Measurements from ENCODE around the gene JPT1.
"Not testable (repeated sequence)": the region's sequence is repeated elsewhere in the genome, so short reads cannot be mapped to it uniquely, and the experiment has no call there.

JPT1 gene

GRCh38 chr17:75181110-75181509 is 26.8 kb upstream of the JPT1 start:
- WGBS (ENCODE audit: insufficient coverage, insufficient read length): no CpG with 5 or more reads among the region's 8 CpGs
- no peak for DNase-seq (ENCODE audit: low read depth, low spot score)
- H3K36me3 ChIP-seq (ENCODE audit: control insufficient read depth, insufficient read depth, low read length): peaks cover 8% of the 10 kb centered on the region
- no peaks in the 10 kb centered on the region for H3K9me3 ChIP-seq (ENCODE audit: control insufficient read depth, insufficient read depth, low read length)
- H3K27ac ChIP-seq (ENCODE audit: low read length): no peak overlapping the region
- peak overlapping the region; percentile 99; the same call in 1 of the 2 replicates for H3K4me3 ChIP-seq (ENCODE audit: low read length)
- H3K4me1 ChIP-seq (ENCODE audit: control insufficient read depth, insufficient read depth, low read length): no peaks in the 10 kb centered on the region
- no peaks in the 10 kb centered on the region for H3K27me3 ChIP-seq (ENCODE audit: control insufficient read depth, insufficient read depth, low read length)

GRCh38 chr17:75178453-75178852 is 24.1 kb upstream of the JPT1 start:
- Histone ChIP-seq H3K9me3 (ENCODE audit: control insufficient read depth, insufficient read depth, low read length) (no peaks in the 10 kb centered on the region), H3K36me3 (ENCODE audit: control insufficient read depth, insufficient read depth, low read length) (peaks cover 25% of the 10 kb centered on the region), H3K27ac (ENCODE audit: low read length) (no peak overlapping the region), H3K27me3 (ENCODE audit: control insufficient read depth, insufficient read depth, low read length) (no peaks in the 10 kb centered on the region), H3K4me1 (ENCODE audit: control insufficient read depth, insufficient read depth, low read length) (no peaks in the 10 kb centered on the region), H3K4me3 (ENCODE audit: low read length) (no peak overlapping the region)
- no CpG with 5 or more reads among the region's 6 CpGs for WGBS (ENCODE audit: insufficient coverage, insufficient read length)
- DNase-seq (ENCODE audit: low read depth, low spot score): no peak

- Histone ChIP-seq H3K27me3 (ENCODE audit: control insufficient read depth, insufficient read depth, low read length) (no peaks in the 10 kb centered on the region), H3K4me1 (ENCODE audit: control insufficient read depth, insufficient read depth, low read length) (no peaks in the 10 kb centered on the region), H3K36me3 (ENCODE audit: control insufficient read depth, insufficient read depth, low read length) (peaks cover 29% of the 10 kb centered on the region), H3K27ac (ENCODE audit: low read length) (no peak overlapping the region), H3K9me3 (ENCODE audit: control insufficient read depth, insufficient read depth, low read length) (no peaks in the 10 kb centered on the region), H3K4me3 (ENCODE audit: low read length) (no peak overlapping the region)
- no peak for DNase-seq (ENCODE audit: low read depth, low spot score)
- 96% methylated on average over 2 of the region's 5 CpGs for WGBS (ENCODE audit: insufficient coverage, insufficient read length)
These were observed 22.3 kb upstream of the JPT1 start for GRCh38 chr17:75176625-75177024.

DNA sequence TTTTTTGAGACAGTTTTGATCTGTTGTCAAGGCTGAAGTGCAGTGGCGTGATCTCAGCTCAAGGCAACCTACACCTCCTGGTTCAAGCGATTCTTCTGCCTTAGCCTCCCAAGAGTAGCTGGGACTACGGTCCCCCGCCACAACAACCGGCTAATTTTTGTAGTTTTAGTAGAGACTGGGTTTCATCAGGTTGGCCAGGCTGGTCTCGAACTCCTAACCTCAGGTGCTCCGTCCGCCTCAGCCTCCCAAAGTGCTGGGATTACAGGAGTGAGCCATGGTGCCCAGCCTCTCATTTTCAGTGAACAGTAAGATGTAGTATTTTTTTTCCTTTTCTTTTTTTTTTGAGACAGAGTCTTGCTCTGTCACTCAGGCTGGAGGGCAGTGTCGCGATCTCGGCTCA is 20.7 kb upstream of the JPT1 start:
- no CpG with 5 or more reads among the region's 11 CpGs for WGBS (ENCODE audit: insufficient coverage, insufficient read length)
- Histone ChIP-seq H3K36me3 (ENCODE audit: control insufficient read depth, insufficient read depth, low read length) (peaks cover 29% of the 10 kb centered on the region), H3K27me3 (ENCODE audit: control insufficient read depth, insufficient read depth, low read length) (no peaks in the 10 kb centered on the region), H3K9me3 (ENCODE audit: control insufficient read depth, insufficient read depth, low read length) (no peaks in the 10 kb centered on the region), H3K4me1 (ENCODE audit: control insufficient read depth, insufficient read depth, low read length) (no peaks in the 10 kb centered on the region), H3K4me3 (ENCODE audit: low read length) (no peak overlapping the region), H3K27ac (ENCODE audit: low read length) (no peak overlapping the region)
- DNase-seq (ENCODE audit: low read depth, low spot score): no peak

- no peaks in the 10 kb centered on the region for H3K9me3 ChIP-seq (ENCODE audit: control insufficient read depth, insufficient read depth, low read length)
- peaks cover 21% of the 10 kb centered on the region for H3K36me3 ChIP-seq (ENCODE audit: control insufficient read depth, insufficient read depth, low read length)
- no peak overlapping the region for H3K27ac ChIP-seq (ENCODE audit: low read length)
- H3K4me3 ChIP-seq (ENCODE audit: low read length): no peak overlapping the region
- no peak for DNase-seq (ENCODE audit: low read depth, low spot score)
- H3K27me3 ChIP-seq (ENCODE audit: control insufficient read depth, insufficient read depth, low read length): no peaks in the 10 kb centered on the region
- H3K4me1 ChIP-seq (ENCODE audit: control insufficient read depth, insufficient read depth, low read length): no peaks in the 10 kb centered on the region
- no CpG with 5 or more reads among the region's 4 CpGs for WGBS (ENCODE audit: insufficient coverage, insufficient read length)
These were observed 19.2 kb upstream of the JPT1 start for GRCh38 chr17:75173526-75173925.

- H3K9me3 ChIP-seq (ENCODE audit: control insufficient read depth, insufficient read depth, low read length): no peaks in the 10 kb centered on the region
- H3K4me3 ChIP-seq (ENCODE audit: low read length): no peak overlapping the region
- peaks cover 20% of the 10 kb centered on the region for H3K36me3 ChIP-seq (ENCODE audit: control insufficient read depth, insufficient read depth, low read length)
- no peak for DNase-seq (ENCODE audit: low read depth, low spot score)
- no peaks in the 10 kb centered on the region for H3K4me1 ChIP-seq (ENCODE audit: control insufficient read depth, insufficient read depth, low read length)
- WGBS (ENCODE audit: insufficient coverage, insufficient read length): no CpG with 5 or more reads among the region's 4 CpGs
- no peak overlapping the region for H3K27ac ChIP-seq (ENCODE audit: low read length)
- H3K27me3 ChIP-seq (ENCODE audit: control insufficient read depth, insufficient read depth, low read length): no peaks in the 10 kb centered on the region
These were observed 14.7 kb upstream of the JPT1 start for GRCh38 chr17:75168998-75169397.

DNA sequence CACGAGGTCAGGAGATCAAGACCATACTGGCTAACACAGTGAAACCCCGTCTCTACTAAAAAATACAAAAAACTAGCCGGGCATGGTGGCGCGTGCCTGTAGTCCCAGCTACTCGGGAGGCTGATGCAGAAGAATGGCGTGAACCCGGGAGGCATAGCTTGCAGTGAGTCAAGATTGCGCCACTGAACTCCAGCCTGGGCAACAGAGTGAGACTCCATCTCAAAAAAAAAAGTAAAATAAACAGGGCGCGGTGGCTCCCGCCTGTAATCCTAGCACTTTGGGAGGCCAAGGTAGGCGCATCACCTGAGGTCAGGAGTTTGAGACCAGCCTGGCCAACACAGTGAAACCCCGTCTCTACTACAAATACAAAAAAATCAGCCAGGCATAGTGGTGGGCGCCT is 10.3 kb upstream of the JPT1 start:
- not testable (repeated sequence) for H3K27me3 ChIP-seq (ENCODE audit: control insufficient read depth, insufficient read depth, low read length); H3K4me3 ChIP-seq (ENCODE audit: low read length); DNase-seq (ENCODE audit: low read depth, low spot score); H3K9me3 ChIP-seq (ENCODE audit: control insufficient read depth, insufficient read depth, low read length); H3K36me3 ChIP-seq (ENCODE audit: control insufficient read depth, insufficient read depth, low read length); H3K4me1 ChIP-seq (ENCODE audit: control insufficient read depth, insufficient read depth, low read length); H3K27ac ChIP-seq (ENCODE audit: low read length)
- whole genome bisulfite sequencing (ENCODE audit: insufficient coverage, insufficient read length): no CpG with 5 or more reads among the region's 15 CpGs

- Histone ChIP-seq H3K36me3 (ENCODE audit: control insufficient read depth, insufficient read depth, low read length) (peaks cover 10% of the 10 kb centered on the region), H3K27ac (ENCODE audit: low read length) (no peak overlapping the region), H3K27me3 (ENCODE audit: control insufficient read depth, insufficient read depth, low read length) (no peaks in the 10 kb centered on the region), H3K4me3 (ENCODE audit: low read length) (no peak overlapping the region), H3K4me1 (ENCODE audit: control insufficient read depth, insufficient read depth, low read length) (no peaks in the 10 kb centered on the region), H3K9me3 (ENCODE audit: control insufficient read depth, insufficient read depth, low read length) (no peaks in the 10 kb centered on the region)
- DNase-seq (ENCODE audit: low read depth, low spot score): no peak
- WGBS (ENCODE audit: insufficient coverage, insufficient read length): no CpG with 5 or more reads among the region's 5 CpGs
These were observed 8.8 kb upstream of the JPT1 start for GRCh38 chr17:75163074-75163473.

DNA sequence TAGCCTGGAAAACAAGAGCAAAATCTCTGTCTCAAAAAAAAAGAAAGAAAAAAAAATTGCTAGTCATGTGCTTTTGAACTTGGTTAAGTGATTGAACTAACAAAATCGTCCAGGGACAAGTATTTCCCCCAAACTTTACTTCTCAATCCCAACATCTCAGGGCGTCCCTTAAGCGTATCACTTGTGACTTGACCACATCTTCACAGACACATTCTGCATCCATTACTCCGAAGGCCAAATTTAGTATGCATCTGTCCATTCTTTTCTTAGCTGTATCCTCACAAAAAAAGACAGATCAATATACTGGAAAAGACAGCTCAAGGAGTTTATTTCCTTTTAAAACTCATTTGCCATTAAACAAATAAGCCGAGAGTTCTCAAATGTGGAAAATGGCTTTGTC is 5.9 kb upstream of the JPT1 start:
- H3K36me3 ChIP-seq (ENCODE audit: control insufficient read depth, insufficient read depth, low read length): no peaks in the 10 kb centered on the region
- no peak for DNase-seq (ENCODE audit: low read depth, low spot score)
- H3K9me3 ChIP-seq (ENCODE audit: control insufficient read depth, insufficient read depth, low read length): no peaks in the 10 kb centered on the region
- H3K4me3 ChIP-seq (ENCODE audit: low read length): no peak overlapping the region
- no peaks in the 10 kb centered on the region; the same call in 1 of the 2 replicates for H3K4me1 ChIP-seq (ENCODE audit: control insufficient read depth, insufficient read depth, low read length)
- H3K27me3 ChIP-seq (ENCODE audit: control insufficient read depth, insufficient read depth, low read length): no peaks in the 10 kb centered on the region
- WGBS (ENCODE audit: insufficient coverage, insufficient read length): no CpG with 5 or more reads among the region's 5 CpGs
- no peak overlapping the region for H3K27ac ChIP-seq (ENCODE audit: low read length)

DNA sequence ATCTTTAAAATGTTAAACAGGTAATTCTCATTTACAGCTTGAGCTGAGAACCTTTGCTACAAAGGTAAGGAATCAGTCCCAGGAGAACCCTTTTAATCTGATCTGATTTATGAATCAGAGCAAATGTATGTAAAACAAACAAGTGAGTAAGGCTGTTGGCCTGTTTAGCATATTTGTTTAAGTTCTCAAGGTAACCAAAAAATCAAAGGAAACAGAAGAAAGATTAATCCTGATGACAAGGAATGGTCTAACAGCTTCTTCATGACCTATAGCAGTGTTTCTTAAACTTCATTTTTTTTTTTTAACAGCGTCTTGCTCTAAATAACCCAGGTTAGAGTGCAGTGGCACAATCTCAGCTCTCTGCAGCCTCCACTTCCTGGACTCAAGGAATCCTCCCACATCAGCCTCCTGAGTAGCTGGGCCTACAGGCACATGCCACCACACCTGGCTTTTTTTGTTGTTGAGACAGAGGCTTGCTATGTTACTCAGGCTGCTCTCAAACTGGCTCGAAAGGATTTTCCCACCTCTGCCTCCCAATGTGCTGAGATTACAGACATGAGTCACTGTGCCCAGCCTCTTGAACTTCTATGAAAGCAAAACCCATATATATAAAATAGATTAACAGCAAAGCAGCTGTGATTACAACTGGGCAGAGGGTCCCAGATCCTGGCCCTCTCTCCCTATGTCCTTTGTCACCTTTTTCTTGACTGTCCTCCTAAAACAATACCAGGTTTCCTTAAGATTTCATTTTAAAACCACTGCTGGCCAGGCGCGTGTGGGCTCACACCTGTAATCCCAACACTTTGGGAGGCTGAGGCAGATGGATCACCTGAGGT is 5.1 kb upstream of the JPT1 start:
- Histone ChIP-seq H3K9me3 (ENCODE audit: control insufficient read depth, insufficient read depth, low read length) (no peaks in the 10 kb centered on the region), H3K27ac (ENCODE audit: low read length) (no peak overlapping the region), H3K4me1 (ENCODE audit: control insufficient read depth, insufficient read depth, low read length) (no peaks in the 10 kb centered on the region; the same call in 1 of the 2 replicates), H3K27me3 (ENCODE audit: control insufficient read depth, insufficient read depth, low read length) (no peaks in the 10 kb centered on the region), H3K4me3 (ENCODE audit: low read length) (no peak overlapping the region), H3K36me3 (ENCODE audit: control insufficient read depth, insufficient read depth, low read length) (no peaks in the 10 kb centered on the region)
- WGBS (ENCODE audit: insufficient coverage, insufficient read length): no CpG with 5 or more reads among the region's 4 CpGs
- DNase-seq (ENCODE audit: low read depth, low spot score): no peak

GRCh38 chr17:75158480-75158879 is 4.2 kb upstream of the JPT1 start:
- WGBS (ENCODE audit: insufficient coverage, insufficient read length): no CpG with 5 or more reads among the region's 8 CpGs
- not testable (repeated sequence) for H3K36me3 ChIP-seq (ENCODE audit: control insufficient read depth, insufficient read depth, low read length)

More at GRCh38 chr17:75158480-75158879, 4.2 kb upstream of the JPT1 start:
- not testable (repeated sequence) for H3K27me3 ChIP-seq (ENCODE audit: control insufficient read depth, insufficient read depth, low read length); H3K4me1 ChIP-seq (ENCODE audit: control insufficient read depth, insufficient read depth, low read length); DNase-seq (ENCODE audit: low read depth, low spot score); H3K27ac ChIP-seq (ENCODE audit: low read length); H3K4me3 ChIP-seq (ENCODE audit: low read length); H3K9me3 ChIP-seq (ENCODE audit: control insufficient read depth, insufficient read depth, low read length)

All from iPS DF 6.9 (cell line).